ENCODE results near the gene SFN.

The SFN gene

GRCh38 chr1:26826261-26827105 is 36.5 kb upstream of the SFN start, which contains the start of gene ZDHHC18:
Gene ZDHHC18 (plus strand): TSS chr1:26826688. CDS start chr1:26826805, 117 bp downstream.
- peak within 1 kb of the TSS; percentile 69 for H3K4me3 ChIP-seq (ENCODE audit: low read depth, low read length)
- peak; percentile 74 for TF ChIP-seq CTCF (IDR thresholded peaks at IDR 0.05; ENCODE audit: borderline replicate concordance, insufficient read depth, low read depth, low read length)

DNA sequence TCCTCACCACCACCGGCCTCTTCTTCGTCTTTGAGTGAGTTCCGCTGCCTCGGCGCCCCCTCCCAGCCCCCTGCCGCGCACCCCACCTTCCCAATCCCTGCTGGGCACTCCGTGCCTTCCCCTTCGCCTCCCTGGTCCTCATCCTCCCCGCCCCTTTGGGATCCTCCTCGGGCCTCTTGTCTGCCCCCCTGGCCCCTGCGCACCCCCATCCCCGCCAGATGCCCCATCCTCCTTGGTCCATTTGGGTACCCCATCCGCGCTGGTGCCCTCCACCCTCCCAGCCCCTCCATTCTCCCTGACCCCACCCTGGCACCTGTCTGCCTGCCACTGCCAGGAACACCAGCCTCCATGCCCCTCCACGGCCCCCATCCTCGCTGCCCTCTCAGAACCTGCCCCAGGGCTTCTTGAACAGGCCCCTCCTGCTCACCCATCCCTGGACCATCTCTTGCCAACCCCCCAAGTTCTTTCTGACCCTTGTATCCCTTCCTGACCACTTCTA is 35.8 kb upstream of the SFN start:
- peak overlapping the region; percentile 69 for H3K4me3 ChIP-seq (ENCODE audit: low read depth, low read length)
- TF ChIP-seq CTCF (IDR thresholded peaks at IDR 0.05; ENCODE audit: borderline replicate concordance, insufficient read depth, low read depth, low read length) = no peak

DNA sequence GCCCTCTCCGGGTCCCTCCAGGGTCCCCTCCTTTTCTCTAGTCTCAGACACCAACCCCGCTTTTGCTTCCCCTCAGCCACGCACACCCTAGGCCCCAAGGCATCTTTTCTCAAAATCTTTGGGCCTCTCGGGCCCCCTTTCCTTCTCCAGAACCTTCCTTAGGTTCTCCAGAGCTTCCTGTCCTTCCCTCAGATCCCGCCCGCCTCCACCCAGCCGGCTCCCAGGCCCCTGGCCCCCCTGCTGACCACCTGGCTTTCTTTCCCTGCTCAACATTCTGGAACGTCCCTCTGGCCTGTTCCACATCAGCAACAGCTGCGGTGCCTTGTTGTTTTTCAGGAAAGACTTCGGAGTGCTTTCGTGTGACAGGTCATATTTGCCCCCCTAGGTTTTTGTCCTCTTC is 35.3 kb upstream of the SFN start:
- no peak for TF ChIP-seq CTCF (IDR thresholded peaks at IDR 0.05; ENCODE audit: borderline replicate concordance, insufficient read depth, low read depth, low read length)
- peak overlapping the region; percentile 69 for H3K4me3 ChIP-seq (ENCODE audit: low read depth, low read length)

GRCh38 chr1:26828411-26828991 is 34.4 kb upstream of the SFN start:
- H3K4me3 ChIP-seq (ENCODE audit: low read depth, low read length) = peak overlapping the region; percentile 69

DNA sequence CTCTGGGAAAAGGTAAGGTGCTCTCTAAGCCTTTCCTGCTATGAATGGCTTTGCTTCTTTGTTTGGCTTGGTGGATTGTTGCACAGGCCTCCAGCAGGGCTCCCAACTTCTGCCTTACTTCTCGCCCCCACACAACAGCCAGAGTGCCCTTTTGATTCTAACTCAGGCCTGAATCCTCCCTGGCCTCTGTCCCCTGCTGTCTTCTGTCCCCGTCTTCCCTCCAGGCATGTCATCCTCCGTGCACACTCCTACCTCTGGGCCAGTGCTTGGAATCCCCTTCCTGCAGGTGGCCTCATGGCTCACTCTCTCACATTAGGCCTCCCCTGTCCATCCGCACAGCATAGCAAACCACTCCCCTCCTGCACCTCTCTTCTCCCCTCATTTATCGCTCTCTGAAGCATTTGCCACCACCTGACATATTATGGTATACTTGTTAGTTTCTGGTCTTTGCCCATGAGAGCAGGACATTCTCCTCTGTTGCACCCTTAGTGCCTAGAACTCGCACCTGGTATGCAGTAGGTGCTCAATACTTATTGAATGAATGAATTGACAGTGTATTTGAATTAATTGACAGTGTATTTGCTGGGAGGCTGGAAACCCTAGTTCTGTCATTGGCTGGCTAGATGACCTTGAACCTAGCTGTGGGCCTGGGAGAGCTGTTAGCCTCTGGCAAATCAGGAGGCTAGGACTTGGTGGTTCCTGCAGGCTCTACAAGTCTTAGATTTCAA is 33.6 kb upstream of the SFN start:
- no peak for TF ChIP-seq CTCF (IDR thresholded peaks at IDR 0.05; ENCODE audit: borderline replicate concordance, insufficient read depth, low read depth, low read length)
- H3K4me3 ChIP-seq (ENCODE audit: low read depth, low read length) = peak overlapping the region; percentile 69

More at GRCh38 chr1:26828411-26828991, 34.4 kb upstream of the SFN start:
- no peak for TF ChIP-seq CTCF (IDR thresholded peaks at IDR 0.05; ENCODE audit: borderline replicate concordance, insufficient read depth, low read depth, low read length)

GRCh38 chr1:26831059-26831458 is 31.9 kb upstream of the SFN start:
- H3K4me3 ChIP-seq (ENCODE audit: low read depth, low read length) = no peak overlapping the region
- no peak for TF ChIP-seq CTCF (IDR thresholded peaks at IDR 0.05; ENCODE audit: borderline replicate concordance, insufficient read depth, low read depth, low read length)
